ENCODE results near the gene SYNDIG1. TPM values are rescaled to one million over a fixed set of nuclear protein-coding genes. Genes with fewer than 3 reads are reported as not detected.

Gene SYNDIG1
- total RNA-seq, 1 donor from 2014 or later: 5.6 TPM

GRCh38 chr20:24615353-24615752 lies 145.9 kb downstream of the SYNDIG1 start:
- Mint-ChIP-seq H3K27me3 (ENCODE audit: low read depth) (peaks cover 3% of the 10 kb centered on the region), H3K9me3 (ENCODE audit: low read depth) (no peaks in the 10 kb centered on the region), H3K4me1 (ENCODE audit: low read depth) (peaks cover 15% of the 10 kb centered on the region), H3K27ac (ENCODE audit: unreplicated experiment) (no peak overlapping the region), H3K4me3 (ENCODE audit: unreplicated experiment) (no peak overlapping the region), H3K36me3 (ENCODE audit: low read depth) (peaks cover 2% of the 10 kb centered on the region)
- no peak for DNase-seq (ENCODE audit: low spot score)
- TF ChIP-seq CTCF (IDR thresholded peaks at IDR 0.05): no peak

DNA sequence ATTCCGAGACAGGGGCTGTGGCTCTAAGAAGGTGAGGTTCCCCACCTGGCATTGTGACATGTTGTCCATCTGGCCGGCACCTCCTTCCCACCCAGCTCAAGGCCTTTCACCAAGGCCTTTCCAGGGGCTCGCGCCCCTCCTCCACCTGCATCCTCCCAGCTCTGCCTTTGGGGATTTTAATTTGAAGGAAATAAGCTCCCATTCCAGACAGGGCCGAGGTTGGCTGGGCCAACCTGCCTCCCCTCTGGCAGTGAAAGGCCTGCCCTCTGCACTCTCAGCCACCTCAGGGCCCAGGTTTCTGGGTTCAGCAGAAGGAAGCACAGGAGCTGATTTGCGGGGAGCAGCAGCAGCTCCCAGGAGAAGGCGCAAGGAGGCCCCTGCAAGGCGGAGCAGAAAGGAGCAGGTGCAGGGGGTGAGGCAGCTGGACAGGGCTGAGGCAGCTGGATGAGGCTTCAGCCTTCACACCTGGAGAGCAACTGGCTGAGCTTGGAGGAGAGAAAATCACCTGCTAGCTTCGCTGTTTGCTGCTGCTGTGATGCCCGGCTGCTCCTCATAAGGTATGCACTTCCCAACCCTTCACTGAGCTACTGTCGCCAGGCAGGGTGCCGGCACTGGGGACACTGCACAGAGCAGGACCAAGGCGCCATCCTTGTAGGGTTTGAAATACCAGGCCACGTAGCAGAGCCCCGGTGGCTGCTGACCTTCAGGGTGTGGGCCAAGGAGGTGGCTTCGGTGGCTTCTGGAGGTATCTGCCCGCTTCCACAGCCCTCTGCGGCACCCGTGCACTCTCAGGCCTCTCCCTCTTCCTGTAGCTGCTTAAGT lies 147.0 kb downstream of the SYNDIG1 start:
- DNase-seq (ENCODE audit: low spot score): no peak
- Mint-ChIP-seq H3K27me3 (ENCODE audit: low read depth) (peaks cover 3% of the 10 kb centered on the region), H3K36me3 (ENCODE audit: low read depth) (peaks cover 2% of the 10 kb centered on the region), H3K4me3 (ENCODE audit: unreplicated experiment) (no peak overlapping the region), H3K27ac (ENCODE audit: unreplicated experiment) (no peak overlapping the region), H3K9me3 (ENCODE audit: low read depth) (no peaks in the 10 kb centered on the region), H3K4me1 (ENCODE audit: low read depth) (peaks cover 5% of the 10 kb centered on the region)
- TF ChIP-seq CTCF (IDR thresholded peaks at IDR 0.05): no peak

DNA sequence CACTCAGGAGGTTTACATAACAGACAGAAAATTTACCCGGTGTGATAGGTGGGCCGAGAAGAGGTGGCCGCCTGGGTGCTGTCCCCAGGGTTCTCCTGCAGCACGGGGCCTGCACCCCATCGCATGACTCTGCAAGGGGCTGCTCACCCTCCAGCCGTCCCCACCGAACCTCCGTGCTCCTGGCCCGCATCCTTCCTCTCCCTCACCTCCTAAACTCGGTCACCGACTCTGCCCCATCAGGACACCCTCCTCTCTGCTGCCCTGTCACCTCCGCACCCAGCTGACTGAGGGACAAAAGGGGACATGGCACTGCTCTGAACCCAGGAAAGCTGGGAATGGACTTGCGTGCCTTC lies 147.6 kb downstream of the SYNDIG1 start:
- no peak overlapping the region for H3K4me3 Mint-ChIP-seq (ENCODE audit: unreplicated experiment)
- DNase-seq (ENCODE audit: low spot score): no peak
- H3K9me3 Mint-ChIP-seq (ENCODE audit: low read depth): no peaks in the 10 kb centered on the region
- H3K36me3 Mint-ChIP-seq (ENCODE audit: low read depth): peaks cover 2% of the 10 kb centered on the region
- no peak for TF ChIP-seq CTCF (IDR thresholded peaks at IDR 0.05)
- H3K27me3 Mint-ChIP-seq (ENCODE audit: low read depth): peaks cover 3% of the 10 kb centered on the region
- H3K4me1 Mint-ChIP-seq (ENCODE audit: low read depth): peaks cover 3% of the 10 kb centered on the region
- H3K27ac Mint-ChIP-seq (ENCODE audit: unreplicated experiment): no peak overlapping the region

- TF ChIP-seq CTCF (IDR thresholded peaks at IDR 0.05): no peak
- peaks cover 10% of the 10 kb centered on the region for H3K4me1 Mint-ChIP-seq (ENCODE audit: low read depth)
Observed at GRCh38 chr20:24617757-24618450, 148.5 kb downstream of the SYNDIG1 start.

DNA sequence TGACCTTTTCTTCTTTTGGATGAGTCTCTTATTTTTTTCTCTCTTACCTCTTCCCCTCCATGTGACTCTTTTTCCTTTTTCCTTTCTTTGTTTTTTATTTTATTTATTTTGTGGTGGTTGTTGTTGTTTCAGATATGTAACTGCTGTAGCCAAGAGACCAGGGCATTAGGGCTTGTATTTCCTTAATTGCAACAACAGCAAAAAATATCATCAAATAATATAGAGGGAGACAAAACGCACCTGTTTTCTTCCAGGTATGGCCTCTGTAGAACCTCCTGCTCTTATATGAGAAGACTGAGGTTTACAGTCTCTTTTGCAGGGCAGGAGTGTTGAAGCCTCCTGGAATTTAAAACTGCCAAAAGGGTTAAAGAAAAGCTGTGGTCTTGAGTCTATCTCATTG lies 149.3 kb downstream of the SYNDIG1 start:
- Mint-ChIP-seq H3K4me3 (ENCODE audit: unreplicated experiment) (no peak overlapping the region), H3K36me3 (ENCODE audit: low read depth) (peaks cover 2% of the 10 kb centered on the region), H3K27ac (ENCODE audit: unreplicated experiment) (no peak overlapping the region), H3K9me3 (ENCODE audit: low read depth) (no peaks in the 10 kb centered on the region), H3K4me1 (ENCODE audit: low read depth) (peaks cover 13% of the 10 kb centered on the region), H3K27me3 (ENCODE audit: low read depth) (peaks cover 3% of the 10 kb centered on the region)
- TF ChIP-seq CTCF (IDR thresholded peaks at IDR 0.05): no peak
- no peak for DNase-seq (ENCODE audit: low spot score)

More at GRCh38 chr20:24617757-24618450, 148.5 kb downstream of the SYNDIG1 start:
- peaks cover 3% of the 10 kb centered on the region for H3K27me3 Mint-ChIP-seq (ENCODE audit: low read depth)
- H3K4me3 Mint-ChIP-seq (ENCODE audit: unreplicated experiment): no peak overlapping the region
- no peak overlapping the region for H3K27ac Mint-ChIP-seq (ENCODE audit: unreplicated experiment)
- H3K9me3 Mint-ChIP-seq (ENCODE audit: low read depth): no peaks in the 10 kb centered on the region
- no peak for DNase-seq (ENCODE audit: low spot score)
- H3K36me3 Mint-ChIP-seq (ENCODE audit: low read depth): peaks cover 2% of the 10 kb centered on the region
